Measurements from ENCODE around the gene CRADD.

GRCh38 chr12:93926237-93926636, 249.1 kb downstream of the CRADD start:
- TF ChIP-seq EP300 (IDR thresholded peaks at IDR 0.05; ENCODE audit: borderline replicate concordance in 1 of 2, control insufficient read depth in 1 of 2, low read depth in 2 of 2, low read length in 2 of 2) (no peak), PKNOX1 (IDR thresholded peaks at IDR 0.05) (no peak), ATF3 (IDR thresholded peaks at IDR 0.05; ENCODE audit: borderline replicate concordance, extremely low read depth, low read depth, low read length) (no peak), PRDM15 (CRISPR knock-in tag; IDR thresholded peaks at IDR 0.05) (no peak), BHLHE40 (IDR thresholded peaks at IDR 0.05; ENCODE audit: borderline replicate concordance in 1 of 2, low read depth in 2 of 2, low read length in 1 of 2) (no peak), NR2C2 (IDR thresholded peaks at IDR 0.05; ENCODE audit: borderline replicate concordance, control insufficient read depth, insufficient read length, low read depth) (no peak)

All from GM12878 (cell line).